ENCODE measurements around the gene ST3GAL4. TPM values are rescaled to one million over a fixed set of nuclear protein-coding genes. Genes with fewer than 3 reads are reported as not detected.

Gene ST3GAL4
- total RNA-seq, 1 donor from 2014 or later: 15.8 TPM

DNA sequence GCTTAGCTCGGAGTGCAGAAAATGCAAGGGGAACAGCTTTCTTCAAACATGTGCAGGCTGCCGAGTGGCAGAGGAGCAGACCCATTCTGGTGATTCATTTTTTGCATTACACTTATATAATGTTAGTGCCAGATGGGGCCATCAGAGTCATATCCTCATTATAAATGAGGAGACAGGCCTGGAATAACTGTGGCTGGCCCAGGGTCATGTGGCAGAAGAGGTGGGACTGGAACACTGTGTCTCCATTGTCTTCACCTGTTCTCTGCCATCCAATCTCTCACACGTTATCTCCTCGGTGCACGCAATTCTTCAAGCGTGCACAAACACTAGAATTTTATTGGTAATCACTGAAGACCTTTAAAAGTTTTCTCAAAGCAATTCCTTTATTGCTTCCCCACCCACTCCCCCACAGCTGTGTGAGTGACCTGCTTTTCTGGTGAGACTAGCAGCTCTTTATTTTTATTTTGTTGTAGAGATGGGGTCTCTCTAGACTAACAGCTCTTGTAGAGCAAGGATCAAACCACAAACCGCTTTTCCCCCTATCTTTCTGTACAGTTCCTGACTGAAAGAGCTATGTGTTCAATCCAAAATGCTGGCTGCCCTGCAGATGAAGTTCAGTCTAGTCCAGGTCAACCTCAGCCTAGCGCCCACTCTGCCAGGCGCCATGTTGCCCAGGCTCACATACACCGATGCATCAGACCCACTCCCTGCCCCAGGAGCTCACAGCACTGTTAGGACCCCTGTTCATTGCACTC lies 75.3 kb downstream of the ST3GAL4 start:
- DNase-seq: no peak

GRCh38 chr11:126431401-126432064 lies 76.0 kb downstream of the ST3GAL4 start:
- DNase-seq: peak; percentile 63

GRCh38 chr11:126432065-126432461 lies 76.6 kb downstream of the ST3GAL4 start:
- DNase-seq: no peak

DNA sequence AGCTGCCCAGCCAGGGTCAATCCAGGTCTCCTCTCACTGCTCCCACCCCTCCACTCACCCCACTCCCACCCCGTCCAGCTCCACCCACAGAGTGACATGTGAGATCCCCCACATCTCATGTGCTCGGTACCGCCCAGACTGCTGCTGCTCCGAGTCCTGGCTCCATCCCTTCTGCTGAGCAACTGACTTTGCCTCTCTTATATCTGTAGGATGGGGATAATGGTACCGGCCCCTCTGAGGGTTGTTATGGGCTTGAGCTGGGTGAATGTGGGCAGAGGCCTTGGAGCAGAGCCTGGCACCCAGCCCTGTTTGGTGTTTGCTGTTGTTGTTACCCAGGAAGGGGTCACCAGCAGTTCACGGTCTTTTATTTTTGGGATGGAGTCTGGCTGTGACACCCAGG lies 77.0 kb downstream of the ST3GAL4 start:
- no peak for DNase-seq

DNA sequence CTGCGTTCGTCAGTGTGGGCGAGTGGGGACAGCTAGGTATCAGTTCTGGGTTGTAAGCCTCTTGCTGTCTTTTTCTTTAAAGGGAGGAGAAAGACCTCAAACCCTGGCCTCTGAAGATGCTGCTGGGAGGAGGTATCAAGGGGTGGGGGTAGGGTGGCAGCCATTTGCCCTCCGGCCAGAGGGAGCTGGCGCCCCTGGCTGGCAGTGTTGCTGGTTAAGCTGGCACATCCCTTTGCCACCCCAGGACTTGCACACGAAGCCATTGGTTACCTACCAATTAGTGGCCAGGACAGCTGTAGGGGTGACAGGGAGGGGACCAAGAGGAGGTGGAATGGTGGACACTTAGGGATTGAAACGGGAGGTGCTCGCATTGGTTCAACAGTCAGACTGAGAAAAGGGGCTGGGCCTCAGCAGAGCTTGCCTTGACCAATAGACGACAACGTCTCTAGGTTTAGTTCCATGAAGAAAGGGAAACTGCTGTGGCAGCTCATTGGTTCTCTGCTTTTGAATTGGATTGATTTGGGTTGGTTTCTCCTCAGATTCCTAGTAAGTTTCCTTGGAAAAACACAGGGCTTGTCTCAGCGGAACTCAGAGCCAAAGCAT lies 77.9 kb downstream of the ST3GAL4 start:
- no peak for DNase-seq

DNA sequence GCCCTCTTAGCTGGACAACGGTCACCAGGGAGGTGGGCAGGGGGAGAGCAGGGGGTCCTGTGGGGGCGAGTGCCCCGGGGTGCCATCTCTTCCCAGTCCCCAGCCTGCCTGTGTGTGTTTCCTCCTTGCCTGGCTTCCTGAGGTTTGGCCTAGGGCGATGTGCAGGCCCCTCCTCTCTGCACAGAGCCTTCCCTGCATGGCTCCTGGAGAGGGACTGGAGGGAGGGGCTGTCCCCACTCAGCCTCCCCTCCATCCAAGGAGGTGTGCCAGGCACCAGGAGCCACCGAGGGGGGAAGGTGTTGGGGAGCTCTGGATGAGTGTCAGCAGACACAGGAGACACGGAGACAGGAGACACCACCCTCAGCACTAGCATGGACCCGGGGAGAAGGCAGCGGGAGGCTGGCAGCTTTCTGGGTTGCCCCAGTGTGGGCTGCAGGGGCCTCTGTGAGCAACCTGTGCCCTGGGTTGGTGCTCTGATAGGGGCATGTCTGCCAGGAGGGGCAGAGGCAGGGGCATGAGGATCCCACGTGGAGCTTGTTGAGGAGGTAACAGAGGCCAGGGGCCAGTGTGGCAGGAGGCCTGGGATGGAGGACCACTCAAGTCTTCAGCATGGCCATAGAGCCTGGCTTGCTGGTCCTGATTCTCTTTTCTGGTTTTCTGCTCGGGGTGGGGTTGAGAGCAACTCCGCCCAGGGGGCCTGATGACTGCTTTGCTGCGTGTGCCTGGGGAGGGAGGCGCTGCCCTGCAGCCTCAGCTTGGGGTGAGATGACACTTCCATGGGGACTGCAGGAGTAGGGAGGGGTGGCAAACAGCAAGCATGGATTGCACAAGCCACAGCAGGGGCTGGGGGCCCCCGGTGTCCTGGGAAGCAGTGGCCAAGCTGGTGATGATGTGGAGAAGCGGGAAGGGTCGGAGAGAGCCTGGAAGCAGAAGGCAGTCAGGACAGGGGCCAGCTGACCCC lies 78.8 kb downstream of the ST3GAL4 start:
- no peak for DNase-seq

DNA sequence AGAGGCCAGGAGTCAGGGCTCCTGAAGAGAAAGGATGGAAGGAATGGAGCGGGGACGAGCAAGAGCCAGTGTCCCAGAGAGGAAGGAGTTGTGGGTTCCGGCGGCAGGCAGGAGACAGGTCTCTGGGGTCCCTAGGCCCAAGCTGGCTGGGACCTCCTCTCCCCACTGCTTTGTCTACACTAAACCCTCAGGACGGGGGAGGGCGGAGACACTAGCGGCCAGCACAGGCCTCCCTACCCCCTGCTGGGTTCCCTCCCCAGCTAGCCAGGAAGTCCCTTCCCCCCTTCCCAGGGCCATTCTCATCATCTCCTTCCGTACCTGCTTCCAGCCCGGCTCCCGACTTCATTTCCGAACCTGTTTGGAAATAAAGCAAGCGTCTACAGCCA lies 79.5 kb downstream of the ST3GAL4 start:
- peak; percentile 19 for DNase-seq

DNA sequence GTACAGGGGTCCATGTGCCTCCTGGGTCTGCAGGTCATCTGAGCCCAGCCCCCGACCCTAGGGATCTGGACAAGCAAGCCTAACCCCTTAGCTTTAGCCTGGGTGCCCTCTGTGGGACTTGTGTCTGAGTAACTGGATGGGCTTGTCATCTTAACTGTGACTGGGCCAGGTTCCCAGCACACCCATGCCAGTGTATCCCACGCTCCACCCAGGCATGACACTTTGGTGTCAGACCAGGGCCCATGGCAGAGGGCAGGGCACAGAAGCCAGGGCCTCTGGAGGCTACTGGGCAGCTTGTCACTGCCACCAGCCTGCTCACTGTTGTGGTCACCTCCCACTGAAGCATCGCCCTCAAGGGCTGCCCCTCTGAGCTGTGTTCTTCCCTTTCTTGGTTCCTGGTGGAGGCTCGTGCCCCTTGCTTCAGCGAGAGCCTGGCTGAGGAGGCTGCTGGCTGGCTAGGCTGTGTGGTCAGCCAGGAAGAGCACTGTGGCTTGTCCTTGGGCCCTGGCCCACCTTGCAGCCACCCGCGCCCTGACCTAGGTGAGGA lies 80.8 kb downstream of the ST3GAL4 start:
- DNase-seq: no peak

DNA sequence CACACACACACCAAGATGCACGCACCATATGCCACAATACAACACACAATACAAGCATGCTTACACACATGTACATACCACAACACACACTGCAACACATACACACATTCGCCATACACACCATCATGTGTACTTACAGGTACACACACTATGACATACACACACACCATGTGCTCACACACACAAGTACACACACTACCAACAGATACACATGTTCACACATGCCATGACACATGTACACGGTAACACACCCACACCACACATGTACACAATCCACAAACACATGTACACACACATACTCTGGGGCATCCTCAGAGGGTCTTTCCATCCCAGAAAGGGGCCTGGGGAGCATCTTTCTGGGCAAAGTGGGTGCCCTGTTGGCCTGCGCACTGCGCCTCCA lies 82.2 kb downstream of the ST3GAL4 start:
- DNase-seq: no peak

GRCh38 chr11:126438272-126438671 lies 82.8 kb downstream of the ST3GAL4 start:
- DNase-seq: no peak

GRCh38 chr11:126438691-126439090 lies 83.2 kb downstream of the ST3GAL4 start:
- no peak for DNase-seq

GRCh38 chr11:126440276-126440675 lies 84.8 kb downstream of the ST3GAL4 start:
- DNase-seq: no peak

DNA sequence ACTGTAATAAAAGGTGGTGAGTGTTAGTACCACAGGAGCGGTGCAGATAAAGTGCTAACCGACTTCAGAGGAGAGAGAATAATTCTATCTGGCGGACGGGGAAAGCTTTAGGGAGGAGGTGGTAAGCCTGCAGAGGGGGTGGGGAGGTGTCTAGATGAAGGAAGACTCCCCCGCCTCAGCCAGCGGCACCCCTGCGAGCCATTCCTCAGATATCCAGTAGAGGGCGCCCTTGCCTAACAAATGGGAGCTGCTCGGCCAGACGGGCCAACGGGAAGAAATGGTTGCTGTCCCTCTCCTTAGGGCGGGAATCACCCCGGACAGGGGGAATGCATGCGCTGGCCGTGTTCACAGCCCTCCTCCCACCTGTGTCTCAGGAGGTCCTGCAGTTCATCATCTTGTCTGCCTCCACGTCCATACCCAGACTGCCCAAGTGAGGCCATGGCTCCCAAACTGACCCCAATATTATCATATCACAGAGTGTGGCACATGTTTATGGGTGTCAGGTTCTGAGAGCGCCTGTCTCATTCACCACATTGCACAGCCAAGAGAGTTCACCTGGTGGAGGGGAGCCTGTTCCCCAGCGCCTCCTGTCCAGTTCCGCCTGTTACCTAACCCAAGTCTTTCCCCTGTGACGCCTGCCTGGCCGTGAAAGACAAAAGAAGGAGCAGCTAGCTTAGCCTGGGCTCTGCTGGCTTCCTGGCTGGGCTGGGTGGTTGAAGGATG lies 85.5 kb downstream of the ST3GAL4 start:
- DNase-seq: peak; percentile 81

DNA sequence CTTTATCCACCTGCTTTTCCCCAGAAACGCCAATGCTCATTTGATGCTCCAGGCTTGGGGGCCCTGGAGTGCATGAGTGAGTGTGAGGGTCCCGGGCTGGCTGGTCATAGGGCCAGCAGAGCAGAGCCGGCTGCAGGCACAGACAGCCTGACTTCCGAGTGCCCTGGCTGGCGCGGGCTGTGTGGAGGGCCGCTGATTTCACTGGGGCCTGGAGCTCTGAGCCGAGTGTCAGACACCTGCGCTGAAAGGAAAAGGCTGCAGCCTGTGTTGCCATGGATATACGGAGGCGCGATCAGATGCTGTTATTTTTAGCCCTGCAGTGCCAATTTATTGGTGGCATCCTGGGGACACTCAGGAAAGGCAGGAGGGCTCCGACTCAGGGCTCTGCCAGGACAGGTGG lies 87.6 kb downstream of the ST3GAL4 start:
- no peak for DNase-seq

GRCh38 chr11:126444072-126444471 lies 88.6 kb downstream of the ST3GAL4 start:
- no peak for DNase-seq

GRCh38 chr11:126446581-126446980 lies 91.1 kb downstream of the ST3GAL4 start:
- no peak for DNase-seq

DNA sequence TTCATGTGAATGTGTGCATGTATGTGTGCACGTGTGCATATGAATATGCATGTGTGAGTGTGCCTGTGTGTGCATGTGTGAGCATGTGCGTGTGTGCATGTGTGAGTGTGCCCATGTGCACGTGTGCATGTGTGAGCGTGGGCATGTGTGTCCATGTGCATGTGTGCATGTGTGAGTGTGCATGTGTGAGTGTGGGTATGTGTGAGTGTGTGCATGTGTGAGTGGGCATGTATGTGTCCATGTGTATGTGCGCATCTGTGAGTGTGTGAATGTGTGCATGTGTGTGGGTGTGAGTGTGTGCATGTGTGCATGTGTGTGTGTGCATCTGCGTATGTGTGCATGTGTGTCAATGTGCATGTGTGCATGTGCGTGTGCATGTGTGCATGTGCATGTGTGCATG lies 94.7 kb downstream of the ST3GAL4 start:
- DNase-seq: no peak

DNA sequence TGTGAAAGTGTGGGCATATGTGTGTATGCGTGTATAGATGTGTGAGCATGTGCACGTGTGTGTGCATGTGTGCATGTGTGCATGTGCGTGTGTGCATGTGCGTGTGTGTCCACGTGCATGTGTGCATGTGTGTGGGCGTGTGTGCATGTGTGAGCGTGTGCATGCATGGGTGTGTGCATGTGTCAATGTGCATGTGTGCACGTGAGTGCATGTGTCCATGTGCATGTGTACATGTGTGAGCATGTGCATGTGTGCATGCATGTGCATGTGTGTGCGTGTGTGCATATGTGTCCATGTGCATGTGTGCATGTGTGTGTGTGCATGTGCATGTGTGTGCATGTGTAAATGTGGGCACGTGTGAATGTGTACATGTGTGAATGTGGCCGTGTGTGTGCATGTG lies 95.3 kb downstream of the ST3GAL4 start:
- DNase-seq: no peak

GRCh38 chr11:126451211-126451802 lies 95.8 kb downstream of the ST3GAL4 start:
- DNase-seq: no peak

DNA sequence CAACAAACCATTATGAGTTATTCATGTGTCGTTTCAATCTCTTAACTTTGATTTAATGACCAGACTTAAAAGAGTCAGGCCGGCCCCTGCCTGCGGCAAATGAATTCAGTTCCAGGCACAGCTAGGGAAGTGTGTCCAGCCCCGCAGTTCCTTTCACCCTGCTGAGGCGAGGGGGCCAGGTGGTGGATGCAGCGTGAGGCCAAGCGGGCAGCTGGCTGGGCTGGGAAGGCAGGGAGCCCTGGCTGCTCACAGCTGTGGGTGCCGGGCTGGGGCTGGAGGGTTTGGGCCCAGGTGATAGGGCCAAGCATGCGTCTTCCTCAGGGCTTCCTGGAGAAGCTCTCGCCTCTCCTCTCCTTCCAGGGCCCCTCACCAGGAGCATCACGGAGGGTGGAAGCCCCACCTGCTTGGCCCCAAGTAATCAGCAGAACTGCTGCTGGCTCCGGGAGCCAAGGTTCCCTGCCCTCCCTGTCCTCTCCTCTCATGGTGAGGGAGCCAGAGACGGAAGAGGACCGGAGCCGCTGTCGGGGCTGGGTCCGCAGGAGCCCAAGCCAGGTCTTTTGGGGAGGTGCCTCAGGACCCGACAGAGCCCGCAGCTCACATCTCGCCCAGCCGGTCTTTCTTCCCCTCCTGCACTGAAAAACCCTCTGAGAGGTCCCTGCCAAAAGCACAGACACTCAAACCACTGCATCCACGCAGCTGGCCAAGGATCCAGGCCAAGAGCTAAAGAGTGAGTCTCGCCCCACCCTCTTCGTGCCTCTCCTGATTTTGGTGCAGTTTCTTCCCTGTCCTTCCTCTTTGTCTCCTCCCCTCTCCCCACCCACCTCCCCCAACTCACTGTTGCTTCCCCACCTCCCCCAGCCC lies 97.0 kb downstream of the ST3GAL4 start:
- DNase-seq: no peak
